GM19238 (cell line): ENCODE measurements around the gene GMFB.

ENCODE experiments used
- DNase-seq: peaks from one replicate; pipeline ENCODE4 v3.0.0; 2011; ENCODE audit warnings: low spot score; ENCODE audit not compliant: insufficient read length

The GMFB gene

GRCh38 chr14:54490445-54491175 is 1.8 kb upstream of the GMFB start:
- no peak for DNase-seq

GRCh38 chr14:54489731-54490444 is 1.1 kb upstream of the GMFB start:
- DNase-seq: no peak

GRCh38 chr14:54489318-54489683 is 521 bp upstream of the GMFB start:
- no peak for DNase-seq

GRCh38 chr14:54488318-54488645 is 498 bp downstream of the GMFB start:
- DNase-seq: peak; percentile 21

- DNase-seq: no peak
These were observed 1.0 kb downstream of the GMFB start for GRCh38 chr14:54487771-54488170.

DNA sequence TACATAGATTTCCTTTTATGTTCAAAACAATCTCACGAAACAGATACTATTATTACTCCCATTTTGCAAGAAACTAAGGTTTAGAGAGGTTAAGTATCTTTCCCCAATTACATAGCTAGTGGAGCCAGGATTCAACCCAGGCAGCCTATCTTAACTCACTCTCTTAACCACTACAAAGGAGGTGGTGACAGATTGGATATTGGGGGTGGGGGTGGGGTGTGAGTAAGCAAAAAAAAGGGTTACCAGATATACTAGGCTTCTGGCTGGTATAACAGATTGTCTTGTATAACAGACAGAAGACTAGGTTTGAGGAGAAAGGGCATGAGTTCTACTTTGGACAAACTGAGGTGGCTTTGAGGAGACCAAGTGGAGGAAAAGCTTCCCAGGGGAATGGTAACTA is 2.1 kb downstream of the GMFB start:
- no peak for DNase-seq

- DNase-seq: no peak
These were observed 4.9 kb downstream of the GMFB start for GRCh38 chr14:54483846-54484245.

- no peak for DNase-seq
These were observed 5.6 kb downstream of the GMFB start for GRCh38 chr14:54483073-54483745.

DNA sequence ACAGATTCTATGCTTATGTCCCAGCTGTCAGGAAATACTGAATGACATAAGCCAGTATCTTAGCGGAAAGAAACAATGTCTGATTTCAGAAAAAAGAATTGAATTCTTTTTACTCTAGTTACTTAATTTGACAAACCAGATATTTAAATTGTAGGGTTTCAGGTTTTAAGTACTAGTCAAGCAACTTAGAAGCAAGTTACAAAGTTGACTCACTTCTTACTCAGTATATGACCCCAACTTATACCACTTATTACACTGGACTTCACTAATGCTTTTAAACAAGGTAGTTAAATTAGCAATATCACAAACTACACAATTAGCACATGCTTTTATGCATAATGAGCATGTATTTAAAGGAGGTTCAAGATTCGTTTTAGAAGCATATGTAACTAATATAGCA is 7.1 kb downstream of the GMFB start:
- no peak for DNase-seq

DNA sequence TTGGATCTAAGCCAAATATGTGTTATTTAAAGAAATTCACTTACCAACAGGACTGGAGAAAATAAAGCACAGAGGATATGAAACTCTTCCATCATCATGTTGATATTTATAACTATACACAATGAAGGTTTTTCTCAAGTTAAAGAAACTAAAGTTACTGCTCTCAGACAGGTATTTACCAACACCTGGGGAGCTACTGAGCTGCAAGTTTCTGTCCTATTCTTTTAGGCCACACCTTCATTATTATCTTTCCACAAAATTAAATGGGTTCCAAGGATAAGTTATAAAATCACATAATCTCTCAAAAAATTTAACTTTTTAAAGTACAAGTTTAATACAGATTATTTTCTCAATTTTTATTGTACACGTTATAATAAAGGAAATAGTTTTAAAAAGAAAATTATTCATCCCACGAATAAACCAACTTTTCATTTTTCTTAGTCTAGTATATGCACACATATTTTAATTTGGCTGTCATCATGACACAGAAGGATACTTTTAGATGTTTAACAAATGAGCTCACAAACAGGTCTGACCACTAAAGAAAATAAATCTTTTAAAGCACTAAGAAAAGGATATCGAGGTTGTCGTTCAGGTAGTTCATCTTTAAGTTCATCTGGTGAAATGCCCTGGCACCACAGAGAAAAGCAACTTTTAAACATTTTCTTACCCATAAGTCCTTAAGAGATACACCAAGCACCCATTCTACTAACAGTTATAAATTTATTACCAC is 7.8 kb downstream of the GMFB start:
- DNase-seq: no peak

DNA sequence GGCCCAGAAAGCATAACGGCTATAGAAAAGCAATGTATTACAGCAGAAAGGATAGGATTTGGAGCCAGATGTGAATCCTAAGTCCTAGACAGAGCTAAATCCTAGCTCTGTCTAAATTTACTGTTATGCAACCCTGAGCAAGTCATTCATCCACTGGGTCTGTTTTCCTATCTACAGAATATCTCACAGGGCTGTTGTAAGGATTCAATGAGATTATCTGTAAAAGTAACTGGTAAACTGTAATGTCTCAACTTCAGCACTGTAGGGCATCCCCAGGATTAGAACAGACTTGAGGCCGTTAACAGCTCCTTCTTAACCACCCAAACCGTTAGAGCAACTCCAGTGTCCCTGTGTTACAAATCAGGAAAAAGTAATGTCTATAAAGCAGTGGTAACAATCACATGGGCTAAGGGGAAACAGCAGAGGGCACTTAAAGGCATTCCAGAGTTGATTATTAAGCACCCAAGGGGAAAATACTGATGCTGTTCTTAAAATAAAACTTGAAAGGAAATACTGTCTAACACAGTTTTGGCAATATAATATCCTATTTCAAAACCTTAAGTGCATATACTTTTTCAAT is 10.1 kb downstream of the GMFB start:
- no peak for DNase-seq

GRCh38 chr14:54475911-54476310 is 12.9 kb downstream of the GMFB start:
- DNase-seq: no peak

GRCh38 chr14:54475187-54475899 is 13.4 kb downstream of the GMFB start:
- DNase-seq: no peak

GRCh38 chr14:54474232-54474793 is 14.5 kb downstream of the GMFB start:
- DNase-seq: no peak

- DNase-seq: no peak
These were observed 16.5 kb downstream of the GMFB start for GRCh38 chr14:54472315-54472714.

GRCh38 chr14:54471641-54472040 is 17.1 kb downstream of the GMFB start:
- no peak for DNase-seq

DNA sequence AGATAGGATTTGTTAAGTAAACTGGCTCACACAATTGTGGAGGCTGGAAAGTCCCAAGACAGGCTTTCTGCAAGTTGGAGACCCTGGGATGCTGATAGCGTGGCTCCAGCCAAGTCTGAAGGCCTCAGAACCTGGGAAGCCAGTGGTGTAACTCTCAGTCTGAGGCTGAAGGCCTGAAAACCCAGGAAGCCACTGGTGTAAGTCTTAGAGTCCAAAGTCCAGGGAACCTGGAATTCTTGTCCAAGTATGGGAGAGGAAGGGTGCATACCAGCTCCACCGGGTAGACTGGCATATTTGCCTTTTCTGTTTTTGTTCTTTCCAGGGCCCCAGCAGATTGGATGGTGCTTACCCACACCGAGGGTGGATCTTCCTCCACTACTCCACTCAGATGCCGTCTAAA is 18.1 kb downstream of the GMFB start:
- no peak for DNase-seq

DNA sequence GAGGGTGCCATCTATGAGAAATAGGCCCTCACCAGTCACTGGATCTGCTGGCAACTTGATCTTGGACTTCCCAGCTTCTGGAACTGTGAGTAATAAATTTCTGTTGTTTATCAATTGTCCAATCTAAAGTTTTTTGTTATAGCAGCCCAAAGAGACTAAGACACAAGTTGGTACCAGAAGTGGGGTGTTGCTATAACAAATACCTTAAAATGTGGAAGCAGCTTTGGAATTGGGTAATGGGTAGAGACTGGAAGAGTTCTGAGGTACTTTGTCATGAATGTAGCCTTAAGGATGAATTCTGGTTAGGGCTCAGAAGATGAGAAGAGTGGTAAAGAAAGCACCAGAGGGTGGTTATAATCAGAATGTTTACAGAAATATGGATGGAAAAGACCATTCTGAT is 21.5 kb downstream of the GMFB start:
- DNase-seq: no peak

DNA sequence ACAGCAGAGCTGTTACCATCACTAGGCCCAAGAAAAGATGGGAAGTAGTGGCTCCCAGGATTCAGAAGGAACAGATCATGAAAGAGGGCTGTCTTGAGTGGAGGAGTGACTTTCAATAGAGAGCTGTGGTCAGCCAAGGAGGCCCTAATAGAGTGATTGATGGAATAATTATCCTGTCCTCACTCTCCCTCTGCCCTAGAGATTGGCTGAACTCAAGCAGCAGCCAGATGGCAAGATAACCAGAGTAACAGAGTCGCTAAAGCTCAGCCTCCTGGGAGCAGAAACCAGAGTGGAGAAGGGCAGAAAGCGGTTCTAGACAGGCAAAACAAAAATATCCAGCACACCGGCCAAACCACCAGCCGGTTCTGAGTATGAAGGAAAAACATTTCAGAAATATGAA is 23.1 kb downstream of the GMFB start:
- DNase-seq: no peak

DNA sequence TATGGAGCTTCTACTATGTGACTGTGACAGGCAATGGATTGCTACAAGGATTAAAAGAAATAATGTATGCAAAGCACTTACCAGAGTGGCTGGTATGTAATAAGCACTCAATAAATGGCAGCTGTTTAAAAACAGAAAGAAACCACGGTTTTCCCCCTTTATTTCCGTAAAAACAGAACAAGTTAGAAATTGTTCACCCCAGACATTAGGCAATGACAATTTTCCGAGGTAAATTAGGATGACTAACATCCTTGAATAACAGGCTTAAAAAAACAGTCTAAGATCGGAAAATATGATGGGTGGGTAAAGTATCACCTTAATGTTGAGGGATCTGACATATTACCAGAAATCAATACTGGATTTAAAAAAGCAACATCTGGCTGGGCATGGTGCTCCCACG is 26.7 kb downstream of the GMFB start:
- DNase-seq: no peak

GRCh38 chr14:54459106-54459505 is 29.7 kb downstream of the GMFB start:
- no peak for DNase-seq
